IMR-90 (cell line): Measurements from ENCODE around the gene SPTLC1. TPM values are rescaled to one million over a fixed set of nuclear protein-coding genes. Genes with fewer than 3 reads are reported as not detected.

Experiments used
- ATAC-seq: fragments of 200-7000 bp; cut with Tn5 transposase; 2 replicates; pipeline ENCODE4 v1.9.1; 2020; ENCODE audit warnings: low read depth, mild to moderate bottlenecking, moderate library complexity
- BruUV-seq: library from RNA; stranded (reverse); fragments of 400-500 nt; replicated peaks from 2 replicates; lab custom pipeline; 2021; lab: Mats Ljungman, UMichigan
- CTCF ChIA-PET: fragments of 300-600 bp; formaldehyde crosslinking; extraction: SDS; loops from one replicate; lab custom pipeline; 2021; ENCODE audit warnings: antibody characterized with exemption; lab: Yijun Ruan, JAX
- POLR2A ChIA-PET: fragments of 300-600 bp; sonication (Branson Sonifier 250); formaldehyde crosslinking; loops from one replicate; lab custom pipeline; 2022; ENCODE audit warnings: antibody characterized with exemption; ENCODE audit not compliant: unreplicated experiment; lab: Charles Lee
- DNase-seq: peaks from one replicate; pipeline ENCODE4 v3.0.0; 2013
- H2AFZ ChIP-seq: replicated peaks from 2 replicates; pipeline ENCODE3; 2013; ENCODE audit warnings: low read length, mild to moderate bottlenecking; ENCODE audit not compliant: poor library complexity
- H2AK5ac ChIP-seq: 2 replicates; pipeline ENCODE4 v1.6.1; 2013; ENCODE audit warnings: low read depth, low read length, inconsistent platforms
- H2AK9ac ChIP-seq: replicated peaks from 2 replicates; pipeline ENCODE3; 2013; ENCODE audit warnings: mild to moderate bottlenecking, low read depth, low read length, moderate library complexity; ENCODE audit not compliant: poor library complexity
- H2BK120ac ChIP-seq: 2 replicates; pipeline ENCODE4 v1.6.1; 2013; ENCODE audit warnings: low read depth, low read length, inconsistent platforms
- H2BK15ac ChIP-seq: 3 replicates; pipeline ENCODE4 v1.6.1; 2013; ENCODE audit warnings: low read depth, low read length, inconsistent platforms
- H2BK20ac ChIP-seq: 2 replicates; pipeline ENCODE4 v1.6.1; 2013; ENCODE audit warnings: low read depth, mild to moderate bottlenecking, inconsistent platforms, low read length, moderate library complexity
- H2BK5ac ChIP-seq: 2 replicates; pipeline ENCODE4 v1.6.1; 2013; ENCODE audit warnings: mild to moderate bottlenecking, low read depth, low read length, inconsistent platforms; ENCODE audit not compliant: poor library complexity, severe bottlenecking
- H3K14ac ChIP-seq: replicated peaks from 2 replicates; pipeline ENCODE4 v1.6.1; 2013; ENCODE audit warnings: low read depth, low read length, inconsistent platforms
- H3K18ac ChIP-seq: 2 replicates; pipeline ENCODE4 v1.6.1; 2013; ENCODE audit warnings: low read depth, low read length, control low read depth
- H3K23ac ChIP-seq: 2 replicates; pipeline ENCODE4 v1.6.1; 2013; ENCODE audit warnings: low read depth, low read length, inconsistent platforms
- H3K27ac ChIP-seq: 2 replicates; pipeline ENCODE4 v1.5.1; 2013; ENCODE audit warnings: mild to moderate bottlenecking, control low read depth, low read length; ENCODE audit not compliant: insufficient read depth
- H3K27me3 ChIP-seq: 2 replicates; pipeline ENCODE4 v1.6.1; 2013; ENCODE audit warnings: low read length; ENCODE audit not compliant: control insufficient read depth, insufficient read depth
- H3K36me3 ChIP-seq: 2 replicates; pipeline ENCODE4 v1.6.1; 2013; ENCODE audit warnings: low read length, mixed read lengths; ENCODE audit not compliant: control insufficient read depth, insufficient read depth
- H3K4ac ChIP-seq: 2 replicates; pipeline ENCODE4 v1.6.1; 2013; ENCODE audit warnings: low read depth, low read length, inconsistent platforms
- H3K4me1 ChIP-seq: 2 replicates; pipeline ENCODE4 v1.6.1; 2013; ENCODE audit warnings: low read length, mixed read lengths; ENCODE audit not compliant: control insufficient read depth, insufficient read depth
- H3K4me2 ChIP-seq: 2 replicates; pipeline ENCODE4 v1.6.1; 2013; ENCODE audit warnings: low read depth, mild to moderate bottlenecking, control low read depth, low read length, moderate library complexity
- H3K4me3 ChIP-seq: 2 replicates; pipeline ENCODE4 v1.5.1; 2013; ENCODE audit warnings: low read depth, mild to moderate bottlenecking, control low read depth, low read length, moderate library complexity; ENCODE audit not compliant: insufficient read depth
- H3K56ac ChIP-seq: 2 replicates; pipeline ENCODE4 v1.6.1; 2013; ENCODE audit warnings: low read length, inconsistent platforms; ENCODE audit not compliant: insufficient read depth; ENCODE audit errors: extremely low read depth
- H3K79me1 ChIP-seq, 2 experiments: 2 replicates each; pipeline ENCODE4 v1.6.1; 2013; ENCODE audit warnings: low read length in 2 of 2, inconsistent platforms in 1 of 2, low read depth in 1 of 2
- H3K9ac ChIP-seq: 2 replicates; pipeline ENCODE4 v1.6.1; 2013; ENCODE audit warnings: low read depth, low read length, control low read depth
- H3K9me1 ChIP-seq: 2 replicates; pipeline ENCODE4 v1.6.1; 2013; ENCODE audit warnings: low read length, inconsistent platforms; ENCODE audit not compliant: insufficient read depth
- H3K9me3 ChIP-seq: 2 replicates; pipeline ENCODE4 v1.6.1; 2013; ENCODE audit warnings: low read length; ENCODE audit not compliant: control insufficient read depth, insufficient read depth
- H4K20me1 ChIP-seq: 2 replicates; pipeline ENCODE4 v1.6.1; 2013; ENCODE audit warnings: low read length, inconsistent platforms; ENCODE audit not compliant: insufficient read depth
- H4K5ac ChIP-seq: 2 replicates; pipeline ENCODE4 v1.6.1; 2013; ENCODE audit warnings: mild to moderate bottlenecking, low read depth, low read length, control low read depth
- H4K8ac ChIP-seq, 2 experiments: 2 replicates each; pipeline ENCODE4 v1.6.1; 2013; ENCODE audit warnings: low read depth in 2 of 2, low read length in 2 of 2, control low read depth in 1 of 2, inconsistent platforms in 1 of 2
- H4K91ac ChIP-seq: 2 replicates; pipeline ENCODE4 v1.6.1; 2013; ENCODE audit warnings: low read depth, low read length, inconsistent platforms; ENCODE audit not compliant: insufficient read depth
- BHLHE40 ChIP-seq: fragments of 150-350 bp; IDR thresholded peaks from 2 replicates; pipeline ENCODE4 v1.6.1; 2016; ENCODE audit warnings: mild to moderate bottlenecking, low read depth, low read length
- CEBPB ChIP-seq: IDR thresholded peaks from 2 replicates; pipeline ENCODE4 v1.6.1; 2012; ENCODE audit warnings: low read depth, low read length, improper control_type of control experiment
- CHD1 ChIP-seq: IDR thresholded peaks from 2 replicates; pipeline ENCODE4 v1.6.1; 2012; ENCODE audit warnings: low read depth, low read length, improper control_type of control experiment
- FOS ChIP-seq: fragments of 150-350 bp; IDR thresholded peaks from 2 replicates; pipeline ENCODE4 v1.6.1; 2016; ENCODE audit warnings: low read depth, low read length
- MAFK ChIP-seq: IDR thresholded peaks from 2 replicates; pipeline ENCODE4 v1.6.1; 2012; ENCODE audit warnings: low read depth, low read length, improper control_type of control experiment
- MAZ ChIP-seq: IDR thresholded peaks from 2 replicates; pipeline ENCODE4 v1.6.1; 2012; ENCODE audit warnings: low read depth, mild to moderate bottlenecking, low read length, improper control_type of control experiment, moderate library complexity, borderline replicate concordance
- MXI1 ChIP-seq: IDR thresholded peaks from 2 replicates; pipeline ENCODE4 v1.6.1; 2012; ENCODE audit warnings: low read depth, mild to moderate bottlenecking, low read length, moderate library complexity, borderline replicate concordance
- NFE2L2 ChIP-seq: fragments of 150-350 bp; IDR thresholded peaks from 2 replicates; pipeline ENCODE4 v1.6.1; 2016; ENCODE audit warnings: low read depth, mild to moderate bottlenecking, low read length
- POLR2A ChIP-seq: IDR thresholded peaks from 2 replicates; pipeline ENCODE4 v1.6.1; 2012; ENCODE audit warnings: mild to moderate bottlenecking, low read depth, low read length
- RAD21 ChIP-seq: IDR thresholded peaks from 2 replicates; pipeline ENCODE4 v1.6.1; 2012; ENCODE audit warnings: low read length, improper control_type of control experiment
- RCOR1 ChIP-seq: IDR thresholded peaks from 2 replicates; pipeline ENCODE4 v1.6.1; 2012; ENCODE audit warnings: mild to moderate bottlenecking, low read length, improper control_type of control experiment; ENCODE audit not compliant: insufficient replicate concordance
- RFX5 ChIP-seq: IDR thresholded peaks from 2 replicates; pipeline ENCODE4 v1.8.0; 2012; ENCODE audit warnings: low read depth, mild to moderate bottlenecking, low read length, moderate library complexity
- SMC3 ChIP-seq: fragments of 150-350 bp; IDR thresholded peaks from 2 replicates; pipeline ENCODE4 v1.6.1; 2016; ENCODE audit warnings: low read depth, mild to moderate bottlenecking, antibody characterized with exemption, low read length, moderate library complexity
- WGBS, 2 experiments: methylation state at CpG; one replicate each; pipeline versions ENCODE4 v1.1.5 to v1.1.7; 2013; ENCODE audit warnings: missing lambda C conversion rate in 2 of 2; ENCODE audit not compliant: insufficient read length in 1 of 2; ENCODE audit errors: extremely low coverage in 2 of 2; 5-methylcytosine and 5-hydroxymethylcytosine counted together
- dilution Hi-C: fragments of 300-500 bp; cut with HindIII; formaldehyde crosslinking; loops from one replicate; pipeline ENCODE4 v1.14.3; 2018; ENCODE audit warnings: low sequenced_read_pairs; ENCODE audit not compliant: unreplicated experiment
- in situ Hi-C: fragments of 300-500 bp; cut with MboI; formaldehyde crosslinking; loops from 3 replicates; pipeline ENCODE4 v1.14.3; 2019; ENCODE audit warnings: low sequenced_read_pairs, inconsistent platforms, mixed read lengths
- intact Hi-C: fragments of 100-400 bp; cut with micrococcal nuclease; formaldehyde crosslinking; loops from 2 replicates; pipeline ENCODE4 v1.10.0; 2022
- polyA plus RNA-seq, 3 experiments: library from polyadenylated mRNA; depleted of rRNA; stranded (reverse); fragments of >200 nt; gene quantifications; 2 replicates each; pipeline ENCODE4 v1.2.3, GENCODE V29; 2012; ENCODE audit warnings: low replicate concordance in 1 of 3
- total RNA-seq: library from RNA; depleted of rRNA; stranded (reverse); fragments of >200 nt; gene quantifications from 2 replicates; pipeline ENCODE4 v1.2.3, GENCODE V29; 2012
- TF ChIP-seq, protein P1 (sequence below): fragments of 150-350 bp; IDR thresholded peaks from 2 replicates; pipeline ENCODE4 v1.6.1; 2017; ENCODE audit warnings: mild to moderate bottlenecking, antibody characterized with exemption, low read length, low read depth
- TF ChIP-seq, protein P2 (sequence below): fragments of 150-350 bp; IDR thresholded peaks from 2 replicates; pipeline ENCODE4 v1.6.1; 2016; ENCODE audit warnings: low read depth, mild to moderate bottlenecking, low read length, moderate library complexity, borderline replicate concordance
- TF ChIP-seq, protein P3 (sequence below): conservative IDR thresholded peaks from 2 replicates; pipeline ENCODE4 v1.5.1; 2012; ENCODE audit warnings: mild to moderate bottlenecking, low read depth, low read length, improper control_type of control experiment

Gene SPTLC1
- total and polyA plus RNA-seq, 2 of the 4 experiments (the other 2 are of a cell fraction), result 65.7 to 92.7 TPM

DNA sequence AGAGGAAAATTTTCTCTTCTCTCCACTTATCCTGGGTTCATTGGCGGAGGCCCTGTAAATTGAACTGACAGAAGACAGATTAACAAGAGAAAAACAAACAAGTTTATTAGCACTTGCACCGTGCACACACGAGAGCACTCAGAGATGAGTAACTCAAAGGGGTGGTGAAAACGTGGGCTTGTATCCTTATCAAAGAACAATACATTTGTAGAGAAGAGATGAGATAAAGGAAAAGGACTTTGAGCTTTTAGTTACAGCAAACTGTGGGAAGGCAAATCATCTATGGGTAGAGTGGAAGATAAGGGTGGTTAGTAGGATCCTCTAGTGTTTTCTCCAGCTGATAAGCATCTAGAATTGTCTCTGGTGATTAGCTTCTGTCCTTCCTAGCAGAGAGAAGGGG is 120.8 kb downstream of the SPTLC1 start:
- DNase-seq (no peak), ATAC-seq (no peak)
- dilution Hi-C loops (no loop called here), intact Hi-C loops (no loop called here), in situ Hi-C loops (no loop called here)
- H3K9me3 ChIP-seq, result no peaks in the 10 kb centered on the region
- ChIA-PET CTCF (no interaction called here), POLR2A (no interaction called here)
- BruUV-seq, result no TSS peak
- no peak overlapping the region for H3K23ac ChIP-seq
- H4K91ac ChIP-seq, result no peak overlapping the region
- H2BK20ac ChIP-seq, result no peak overlapping the region
- H4K20me1 ChIP-seq, result no peaks in the 10 kb centered on the region
- no peak overlapping the region; the same call in 2 of the 3 replicates for H2BK15ac ChIP-seq
- no peak overlapping the region for H2AFZ ChIP-seq
- H3K4me1 ChIP-seq, result peaks cover 2% of the 10 kb centered on the region; the same call in 1 of the 2 replicates
- no peak overlapping the region for H3K56ac ChIP-seq
- no peaks in the 10 kb centered on the region for H3K79me1 ChIP-seq
- no peak overlapping the region for H3K14ac ChIP-seq
- H4K5ac ChIP-seq, result no peak overlapping the region
- no CpG with 5 or more reads among the region's 4 CpGs for WGBS, 2 experiments
- no peak overlapping the region for H3K4ac ChIP-seq
- H3K9me1 ChIP-seq, result no peaks in the 10 kb centered on the region; the same call in 1 of the 2 replicates
- H3K9ac ChIP-seq, result no peak overlapping the region
- H2BK120ac ChIP-seq, result no peak overlapping the region
- no peak overlapping the region for H3K4me2 ChIP-seq
- no peak overlapping the region for H3K27ac ChIP-seq
- no peak overlapping the region for H2AK9ac ChIP-seq
- no peak overlapping the region for H3K18ac ChIP-seq
- no peak overlapping the region for H2BK5ac ChIP-seq
- peaks cover 21% of the 10 kb centered on the region for H3K27me3 ChIP-seq
- no peak for TF ChIP-seq CEBPB
- TF ChIP-seq RAD21, result no peak
- TF ChIP-seq SMC3, result no peak
- no peak for TF ChIP-seq RFX5
- TF ChIP-seq MXI1, result no peak
- TF ChIP-seq RCOR1, result no peak
- no peak for TF ChIP-seq MAZ
- no peak for TF ChIP-seq FOS
- TF ChIP-seq, protein P1, sequence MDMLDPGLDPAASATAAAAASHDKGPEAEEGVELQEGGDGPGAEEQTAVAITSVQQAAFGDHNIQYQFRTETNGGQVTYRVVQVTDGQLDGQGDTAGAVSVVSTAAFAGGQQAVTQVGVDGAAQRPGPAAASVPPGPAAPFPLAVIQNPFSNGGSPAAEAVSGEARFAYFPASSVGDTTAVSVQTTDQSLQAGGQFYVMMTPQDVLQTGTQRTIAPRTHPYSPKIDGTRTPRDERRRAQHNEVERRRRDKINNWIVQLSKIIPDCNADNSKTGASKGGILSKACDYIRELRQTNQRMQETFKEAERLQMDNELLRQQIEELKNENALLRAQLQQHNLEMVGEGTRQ, result no peak
- TF ChIP-seq BHLHE40, result no peak
- TF ChIP-seq, protein P2, sequence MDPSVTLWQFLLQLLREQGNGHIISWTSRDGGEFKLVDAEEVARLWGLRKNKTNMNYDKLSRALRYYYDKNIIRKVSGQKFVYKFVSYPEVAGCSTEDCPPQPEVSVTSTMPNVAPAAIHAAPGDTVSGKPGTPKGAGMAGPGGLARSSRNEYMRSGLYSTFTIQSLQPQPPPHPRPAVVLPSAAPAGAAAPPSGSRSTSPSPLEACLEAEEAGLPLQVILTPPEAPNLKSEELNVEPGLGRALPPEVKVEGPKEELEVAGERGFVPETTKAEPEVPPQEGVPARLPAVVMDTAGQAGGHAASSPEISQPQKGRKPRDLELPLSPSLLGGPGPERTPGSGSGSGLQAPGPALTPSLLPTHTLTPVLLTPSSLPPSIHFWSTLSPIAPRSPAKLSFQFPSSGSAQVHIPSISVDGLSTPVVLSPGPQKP, result no peak
- TF ChIP-seq POLR2A, result no peak
- no peak for TF ChIP-seq MAFK
- no peak for TF ChIP-seq CHD1
- TF ChIP-seq, protein P3, sequence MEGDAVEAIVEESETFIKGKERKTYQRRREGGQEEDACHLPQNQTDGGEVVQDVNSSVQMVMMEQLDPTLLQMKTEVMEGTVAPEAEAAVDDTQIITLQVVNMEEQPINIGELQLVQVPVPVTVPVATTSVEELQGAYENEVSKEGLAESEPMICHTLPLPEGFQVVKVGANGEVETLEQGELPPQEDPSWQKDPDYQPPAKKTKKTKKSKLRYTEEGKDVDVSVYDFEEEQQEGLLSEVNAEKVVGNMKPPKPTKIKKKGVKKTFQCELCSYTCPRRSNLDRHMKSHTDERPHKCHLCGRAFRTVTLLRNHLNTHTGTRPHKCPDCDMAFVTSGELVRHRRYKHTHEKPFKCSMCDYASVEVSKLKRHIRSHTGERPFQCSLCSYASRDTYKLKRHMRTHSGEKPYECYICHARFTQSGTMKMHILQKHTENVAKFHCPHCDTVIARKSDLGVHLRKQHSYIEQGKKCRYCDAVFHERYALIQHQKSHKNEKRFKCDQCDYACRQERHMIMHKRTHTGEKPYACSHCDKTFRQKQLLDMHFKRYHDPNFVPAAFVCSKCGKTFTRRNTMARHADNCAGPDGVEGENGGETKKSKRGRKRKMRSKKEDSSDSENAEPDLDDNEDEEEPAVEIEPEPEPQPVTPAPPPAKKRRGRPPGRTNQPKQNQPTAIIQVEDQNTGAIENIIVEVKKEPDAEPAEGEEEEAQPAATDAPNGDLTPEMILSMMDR, result no peak
- no peak for TF ChIP-seq NFE2L2
- no peak overlapping the region for H4K8ac ChIP-seq
- H3K36me3 ChIP-seq, result no peaks in the 10 kb centered on the region
- no peak overlapping the region for H2AK5ac ChIP-seq
- no peak overlapping the region for H3K4me3 ChIP-seq
